Thyroid gland (tissue), 4 donors: ENCODE measurements around the gene PRM3.

ENCODE experiments used
- POLR2A ChIP-seq, 2 donors: fragments of 450-650 bp; IDR thresholded peaks; one replicate each; pipeline ENCODE4 v1.6.1; 2017; ENCODE audit warnings: antibody characterized with exemption in 2 of 2, mild to moderate bottlenecking in 2 of 2, moderate library complexity in 1 of 2
- TF ChIP-seq, protein P1 (sequence below), 6 experiments: fragments of 200-600 bp in 3 of 6; fragments of 450-650 bp in 3 of 6; sonication (generic) in 3 of 6; IDR thresholded peaks; one replicate each; pipeline ENCODE4 v1.5.1; 2016 to 2019; ENCODE audit warnings: antibody characterized with exemption in 6 of 6, mild to moderate bottlenecking in 2 of 6, inconsistent platforms in 1 of 6, moderate library complexity in 1 of 6

DNA sequence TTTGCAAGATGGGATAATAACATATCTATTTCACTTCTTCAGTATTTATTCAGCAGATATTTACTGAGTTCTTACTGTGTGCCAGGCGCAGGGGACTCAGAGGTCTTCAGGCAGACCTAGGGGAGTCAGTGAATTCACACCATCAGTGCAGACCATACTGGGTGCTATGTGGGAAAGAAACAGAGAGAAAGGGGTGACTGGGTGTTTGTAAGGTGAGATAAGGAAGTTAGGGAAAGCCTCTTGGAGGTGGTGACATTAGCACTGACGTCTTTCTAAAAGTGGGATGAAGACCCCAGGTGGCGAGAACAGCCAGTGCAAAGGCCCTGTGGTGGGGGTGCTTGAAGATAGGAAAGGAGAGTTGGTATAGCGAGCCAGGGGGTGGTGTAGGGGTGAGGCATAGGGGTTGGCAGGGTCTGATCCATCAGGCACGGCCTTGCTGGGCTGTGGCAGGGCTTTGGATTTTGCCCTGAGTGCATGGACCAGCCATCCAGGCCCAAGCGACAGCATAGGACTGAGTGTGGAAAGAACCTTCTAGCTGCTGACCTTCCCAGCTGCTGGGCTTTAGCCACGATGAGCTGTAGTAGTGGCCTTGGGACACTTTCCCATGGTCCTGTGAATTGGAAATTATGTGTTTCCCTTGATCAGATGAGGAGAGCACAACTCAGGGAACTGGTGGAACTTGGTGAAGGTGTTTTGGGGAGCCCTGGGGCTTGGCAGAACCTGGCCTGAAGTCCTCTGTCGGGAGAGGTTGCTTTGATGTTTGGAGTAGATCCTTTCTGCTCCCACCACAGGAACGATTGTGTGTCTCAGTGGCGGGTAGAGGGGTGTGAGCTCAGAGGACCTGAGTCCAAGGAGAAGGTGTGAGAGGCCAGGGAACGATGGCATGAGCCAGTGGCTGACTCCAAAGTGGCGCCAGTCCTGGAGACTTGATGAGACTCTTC, 13.5 kb downstream of the PRM3 start:
- TF ChIP-seq, protein P1, sequence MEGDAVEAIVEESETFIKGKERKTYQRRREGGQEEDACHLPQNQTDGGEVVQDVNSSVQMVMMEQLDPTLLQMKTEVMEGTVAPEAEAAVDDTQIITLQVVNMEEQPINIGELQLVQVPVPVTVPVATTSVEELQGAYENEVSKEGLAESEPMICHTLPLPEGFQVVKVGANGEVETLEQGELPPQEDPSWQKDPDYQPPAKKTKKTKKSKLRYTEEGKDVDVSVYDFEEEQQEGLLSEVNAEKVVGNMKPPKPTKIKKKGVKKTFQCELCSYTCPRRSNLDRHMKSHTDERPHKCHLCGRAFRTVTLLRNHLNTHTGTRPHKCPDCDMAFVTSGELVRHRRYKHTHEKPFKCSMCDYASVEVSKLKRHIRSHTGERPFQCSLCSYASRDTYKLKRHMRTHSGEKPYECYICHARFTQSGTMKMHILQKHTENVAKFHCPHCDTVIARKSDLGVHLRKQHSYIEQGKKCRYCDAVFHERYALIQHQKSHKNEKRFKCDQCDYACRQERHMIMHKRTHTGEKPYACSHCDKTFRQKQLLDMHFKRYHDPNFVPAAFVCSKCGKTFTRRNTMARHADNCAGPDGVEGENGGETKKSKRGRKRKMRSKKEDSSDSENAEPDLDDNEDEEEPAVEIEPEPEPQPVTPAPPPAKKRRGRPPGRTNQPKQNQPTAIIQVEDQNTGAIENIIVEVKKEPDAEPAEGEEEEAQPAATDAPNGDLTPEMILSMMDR (IDR thresholded peaks at IDR 0.05), result no peak
- no peak for TF ChIP-seq POLR2A (IDR thresholded peaks at IDR 0.05)
